Measurements from ENCODE around the gene FCHO1.
A peak's percentile ranks its signal among the peaks of the same experiment; 100 is the strongest.
"Not testable (repeated sequence)": the region's sequence is repeated elsewhere in the genome, so short reads cannot be mapped to it uniquely, and the experiment has no call there.

FCHO1 gene

GRCh38 chr19:17766543-17767131 is 15.4 kb downstream of the FCHO1 start:
- DNase-seq, result peak; percentile 30

DNA sequence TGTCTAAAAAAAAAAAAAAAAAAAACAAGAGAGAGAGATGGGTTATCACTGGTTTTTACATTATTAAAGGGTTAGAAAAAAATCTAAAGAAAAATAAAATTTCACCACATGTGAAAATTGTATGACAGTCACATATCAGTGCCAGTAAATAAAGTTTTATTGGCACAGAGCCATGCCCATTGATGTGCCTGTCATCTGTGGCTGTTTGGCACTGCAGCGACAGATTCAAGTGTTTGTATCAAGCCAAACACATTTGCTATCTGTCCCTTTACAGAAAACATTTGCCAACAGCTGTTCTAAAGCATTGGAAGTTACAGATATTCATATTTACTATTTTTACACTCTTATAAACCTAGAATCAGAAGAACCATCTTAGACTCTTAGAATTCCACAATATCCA is 16.3 kb downstream of the FCHO1 start:
- no peak for DNase-seq

- no peak for DNase-seq
Measured at GRCh38 chr19:17770613-17771012, 19.3 kb downstream of the FCHO1 start.

DNA sequence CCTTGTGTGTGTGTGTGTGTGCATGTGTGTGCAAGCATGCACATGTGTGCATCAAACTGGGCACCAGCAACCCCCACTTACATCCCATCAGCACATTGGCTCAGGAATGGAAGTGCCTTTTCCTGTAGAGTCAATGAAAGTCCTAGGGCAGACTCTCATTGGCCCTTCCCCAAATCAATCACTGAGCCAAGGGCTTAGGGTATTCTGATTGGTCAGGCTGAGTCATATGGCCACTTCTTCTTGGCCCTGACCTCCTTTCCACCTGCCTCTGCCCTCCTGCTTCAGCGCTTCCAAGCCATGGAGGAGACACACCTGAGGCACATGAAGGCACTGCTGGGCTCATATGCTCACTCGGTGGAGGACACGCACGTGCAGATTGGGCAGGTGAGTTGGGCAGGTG is 20.9 kb downstream of the FCHO1 start:
- DNase-seq, result no peak

- DNase-seq, result peak; percentile 34
Measured at GRCh38 chr19:17775245-17775927, 24.1 kb downstream of the FCHO1 start.

GRCh38 chr19:17775991-17776803 is 24.9 kb downstream of the FCHO1 start:
- no peak for DNase-seq

- not testable (repeated sequence) for DNase-seq
Measured at GRCh38 chr19:17777840-17778239, 26.6 kb downstream of the FCHO1 start.

GRCh38 chr19:17778251-17778967 is 27.1 kb downstream of the FCHO1 start:
- DNase-seq, result peak; percentile 29

- DNase-seq, result no peak
Measured at GRCh38 chr19:17778968-17779929, 28.0 kb downstream of the FCHO1 start.

- no peak for DNase-seq
Measured at GRCh38 chr19:17780781-17781180, 29.5 kb downstream of the FCHO1 start.

- not testable (repeated sequence) for DNase-seq
Measured at GRCh38 chr19:17783721-17784120, 32.4 kb downstream of the FCHO1 start.

- DNase-seq, result peak; percentile 74
Measured at GRCh38 chr19:17784201-17785008, 33.1 kb downstream of the FCHO1 start.

DNA sequence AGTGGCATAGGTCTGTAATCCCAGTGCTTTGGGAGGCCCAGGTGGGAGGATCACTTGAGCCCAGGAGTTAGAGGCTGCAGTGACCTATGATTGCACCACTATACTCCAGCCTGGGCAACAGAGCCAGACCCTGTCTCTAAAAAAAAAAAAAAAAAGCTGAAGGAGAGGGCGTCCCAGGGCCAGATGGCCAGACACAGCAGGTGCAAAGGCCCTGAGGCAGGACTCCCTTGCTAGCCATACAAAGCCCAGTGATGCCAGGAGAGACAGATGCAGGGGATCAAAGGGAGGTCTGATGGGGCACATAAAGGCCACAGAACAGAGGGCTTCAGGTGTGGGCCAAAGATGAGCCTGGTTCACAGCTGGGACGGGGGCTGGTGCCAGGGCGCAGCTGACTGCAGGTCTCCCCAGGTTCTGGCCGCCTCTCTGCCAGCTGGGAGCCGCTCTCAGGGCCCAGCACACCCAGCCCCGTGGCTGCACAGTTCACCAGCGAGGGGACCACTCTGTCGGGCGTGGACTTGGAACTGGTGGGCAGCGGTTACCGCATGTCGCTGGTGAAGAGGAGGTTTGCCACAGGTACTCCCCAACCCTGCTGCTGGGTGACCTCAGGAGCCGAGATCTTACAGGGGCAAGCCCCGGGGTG is 36.1 kb downstream of the FCHO1 start:
- DNase-seq, result no peak

- no peak for DNase-seq
Measured at GRCh38 chr19:17788632-17789031, 37.4 kb downstream of the FCHO1 start.

DNA sequence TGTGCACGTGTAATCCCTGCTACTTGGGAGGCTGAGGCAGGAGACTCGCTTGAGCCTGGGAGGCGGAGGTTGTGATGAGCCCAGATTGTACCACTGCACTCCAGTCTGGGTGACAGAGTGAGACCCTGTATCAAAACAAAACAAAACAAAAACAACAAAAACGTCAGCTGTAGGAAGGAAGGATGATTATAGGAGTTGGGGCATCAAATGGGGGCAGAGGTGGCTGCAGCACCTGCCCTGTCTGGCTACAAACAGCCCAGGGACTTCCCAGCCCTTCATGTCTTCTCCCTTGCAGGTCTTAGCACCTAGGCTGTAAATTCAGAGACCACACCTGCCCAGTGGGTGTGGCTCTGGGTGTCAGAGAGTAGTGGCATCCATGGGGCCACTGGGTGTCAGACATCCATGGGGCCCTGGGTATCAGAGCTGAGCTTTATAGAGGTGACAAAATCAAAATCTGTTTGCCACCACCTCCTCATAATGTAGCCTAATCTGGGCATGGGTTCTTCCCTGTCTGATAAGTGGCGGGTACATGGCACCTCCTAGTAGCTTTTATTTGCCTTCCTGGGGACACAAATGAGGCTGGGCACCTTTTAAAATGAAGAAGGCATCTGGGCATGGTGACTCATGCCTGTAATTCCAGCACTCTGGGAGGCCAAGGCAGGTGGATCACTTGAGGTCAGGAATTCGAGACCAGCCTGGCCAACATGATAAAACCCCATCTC is 38.9 kb downstream of the FCHO1 start:
- DNase-seq, result no peak

GRCh38 chr19:17794412-17794730 is 43.1 kb downstream of the FCHO1 start:
- no peak for DNase-seq

DNA sequence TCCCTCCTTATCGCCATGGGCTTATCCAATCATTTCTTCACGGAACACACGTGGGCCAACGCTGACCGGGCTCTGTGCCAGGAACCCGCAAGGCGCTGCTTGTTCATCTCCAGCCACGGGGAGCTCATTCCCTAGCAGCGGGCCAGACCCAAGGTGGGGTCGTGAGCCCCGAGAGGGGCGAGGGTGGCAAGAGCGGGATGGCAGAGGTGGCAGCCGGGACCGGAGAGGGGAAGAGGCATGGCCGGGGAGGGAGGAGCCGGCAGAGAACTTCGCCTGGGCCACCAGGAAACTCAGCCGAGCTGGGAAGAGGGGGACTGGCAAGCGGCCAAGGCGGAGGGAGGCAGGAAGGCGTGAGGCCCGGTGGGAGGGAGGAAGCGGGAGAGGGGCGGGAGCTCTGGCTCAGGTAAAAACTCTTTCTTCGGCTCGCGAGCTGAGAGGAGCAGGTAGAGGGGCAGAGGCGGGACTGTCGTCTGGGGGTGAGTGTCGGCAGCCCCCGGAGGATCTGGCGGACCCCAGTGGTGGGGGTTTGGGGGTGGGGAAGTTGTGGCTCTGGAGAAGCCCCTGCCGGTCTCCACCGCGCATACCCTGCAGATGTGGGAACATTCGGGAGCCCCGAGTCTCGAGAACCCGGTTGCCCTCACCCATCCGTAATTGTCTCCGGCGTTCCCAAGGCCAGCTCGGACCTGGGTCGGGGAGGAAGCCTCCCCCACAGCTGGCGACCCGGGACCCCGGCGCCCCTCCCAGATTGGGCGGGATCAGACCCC is 43.6 kb downstream of the FCHO1 start, which contains the start of gene B3GNT3:
TSS of gene B3GNT3 (plus strand) at position 408 of the 764 bp plus-strand sequence. CDS start 12,670 bp downstream, outside the sequence.
- DNase-seq, result no peak

GRCh38 chr19:17795495-17795856 is 44.2 kb downstream of the FCHO1 start:
- DNase-seq, result no peak

Measured in activated CD4-positive, alpha-beta T cell treated with anti-CD3 and anti-CD28 coated beads, Interleukin-2, amount 50 U/mL, for 1 hour (primary cell).